K562 (cell line): ENCODE measurements around the gene RBMS3. TPM values are rescaled to one million over a fixed set of nuclear protein-coding genes. Genes with fewer than 3 reads are reported as not detected.

Experiments used
- BDP1 ChIP-seq: IDR thresholded peaks from 3 replicates; pipeline ENCODE4 v1.6.1; 2011; ENCODE audit not compliant: insufficient read length, insufficient read depth
- HMGXB4 ChIP-seq: sonication (generic); formaldehyde crosslinking; IDR thresholded peaks from 2 replicates; pipeline ENCODE4 v1.8.1; 2023; ENCODE audit warnings: mild to moderate bottlenecking, missing genetic modification reagents
- ZNF407 ChIP-seq: fragments of 450-650 bp; IDR thresholded peaks from 2 replicates; pipeline ENCODE4 v1.6.1; 2016; ENCODE audit warnings: low read depth
- polyA plus RNA-seq, 8 experiments: library from polyadenylated mRNA; depleted of rRNA in 4 of 8; stranded (reverse) in 5 of 8; unstranded in 3 of 8; fragments of >200 nt; fragmentation: Nextera tagmentation in 2 of 8; fragmentation: Illumina TruSeq in 1 of 8; extraction: Ambion mirVana in 2 of 8; extraction: Trizol in 1 of 8; gene quantifications; 2 replicates each; pipeline versions ENCODE4 v1.2.1 to v1.2.3, GENCODE V29; 2011 to 2014; ENCODE audit warnings: inconsistent platforms in 1 of 8, missing spikeins in 1 of 8
- total RNA-seq, 7 experiments: library from RNA; depleted of rRNA in 6 of 7; stranded (reverse); fragments of >200 nt in 6 of 7; fragmentation: Illumina TruSeq in 2 of 7; extraction: Trizol in 2 of 7; gene quantifications; 2 replicates each; pipeline versions ENCODE4 v1.2.1 to v1.2.3, GENCODE V29; 2011 to 2021; ENCODE audit warnings: low replicate concordance in 1 of 7

Gene RBMS3
- total and polyA plus RNA-seq, 9 of the 15 experiments (the other 6 are each of a cell fraction or from before 2014, with no cell fraction given) = 0.20 TPM; not detected in 8

GRCh38 chr3:29695643-29696198, 414.9 kb downstream of the RBMS3 start (continued):
- no peak for TF ChIP-seq ZNF407
- no peak for TF ChIP-seq HMGXB4
- TF ChIP-seq BDP1 = no peak
